Epithelial cell of esophagus (primary cell): ENCODE measurements around the gene NTNG1.

Source experiments
- DNase-seq: peaks from one replicate; pipeline ENCODE4 v3.0.0; 2010; ENCODE audit warnings: low read depth
- H3K4me3 ChIP-seq: 2 replicates; pipeline ENCODE4 v1.5.1; 2011; ENCODE audit warnings: mild to moderate bottlenecking, low read length, control low read depth
- CTCF ChIP-seq: IDR thresholded peaks from 2 replicates; pipeline ENCODE4 v1.5.1; 2011; ENCODE audit warnings: low read depth, mild to moderate bottlenecking, low read length, control low read depth, inconsistent platforms; ENCODE audit not compliant: insufficient read depth; ENCODE audit errors: missing control alignments

The NTNG1 gene

GRCh38 chr1:107344836-107345235 lies 204.0 kb downstream of the NTNG1 start:
- no peak for TF ChIP-seq CTCF
- no peak for DNase-seq
- no peak overlapping the region for H3K4me3 ChIP-seq

- TF ChIP-seq CTCF = no peak
- H3K4me3 ChIP-seq = no peak overlapping the region
- no peak for DNase-seq
These were observed 212.0 kb downstream of the NTNG1 start for GRCh38 chr1:107352850-107353249.

GRCh38 chr1:107357376-107357775 lies 216.5 kb downstream of the NTNG1 start:
- no peak overlapping the region for H3K4me3 ChIP-seq
- no peak for TF ChIP-seq CTCF
- no peak for DNase-seq

GRCh38 chr1:107358619-107359327 lies 217.9 kb downstream of the NTNG1 start:
- no peak overlapping the region for H3K4me3 ChIP-seq
- no peak for DNase-seq
- TF ChIP-seq CTCF = no peak

- TF ChIP-seq CTCF = no peak
- no peak overlapping the region for H3K4me3 ChIP-seq
These were observed 218.8 kb downstream of the NTNG1 start for GRCh38 chr1:107359472-107360241.

GRCh38 chr1:107362468-107363140 lies 221.8 kb downstream of the NTNG1 start:
- DNase-seq = no peak
- no peak for TF ChIP-seq CTCF
- no peak overlapping the region for H3K4me3 ChIP-seq

More at GRCh38 chr1:107359472-107360241, 218.8 kb downstream of the NTNG1 start:
- no peak for DNase-seq

GRCh38 chr1:107363154-107363553 lies 222.3 kb downstream of the NTNG1 start:
- no peak for TF ChIP-seq CTCF
- DNase-seq = no peak
- no peak overlapping the region for H3K4me3 ChIP-seq
